ENCODE data around the gene AAMDC. TPM values are rescaled to one million over a fixed set of nuclear protein-coding genes. Genes with fewer than 3 reads are reported as not detected.

Gene AAMDC
- polyA plus RNA-seq, 3 donors = 8.9 to 32.9 (median 28.1) TPM

DNA sequence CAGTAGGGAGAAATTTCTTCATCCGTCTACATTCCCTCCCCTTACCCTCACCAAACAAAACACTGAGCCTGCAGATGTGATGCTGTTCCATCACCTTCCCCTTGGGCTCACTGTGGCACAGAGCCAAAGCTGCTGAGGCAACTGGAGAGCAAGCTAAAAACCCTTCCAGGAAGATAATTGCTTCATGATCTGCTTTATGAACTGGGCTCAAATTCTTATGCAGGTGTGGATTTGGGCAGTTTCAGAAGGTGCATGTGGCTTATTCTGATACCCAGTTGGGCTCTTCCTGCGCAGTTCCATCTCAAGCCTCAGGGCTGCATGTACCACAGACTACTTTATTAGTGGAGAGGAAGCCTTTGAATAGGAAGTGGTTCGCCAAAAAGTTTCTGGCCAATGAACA is 58.3 kb downstream of the AAMDC start:
- Histone ChIP-seq H3K36me3 (replicated peaks in 1 of 2; ENCODE audit: control insufficient read depth in 1 of 2, insufficient read depth in 2 of 2, low read length in 2 of 2) (peaks cover 88 to 95% of the 10 kb centered on the region in 2 donors), H2AFZ (ENCODE audit: insufficient read depth, low read depth, low read length, poor library complexity, severe bottlenecking) (no peak overlapping the region), H3K27me3 (ENCODE audit: control insufficient read depth in 2 of 2, insufficient read depth in 2 of 2, low read length in 2 of 2) (no peaks in the 10 kb centered on the region), H4K20me1 (ENCODE audit: insufficient read depth, low read length) (no peaks in the 10 kb centered on the region), H3K4me1 (ENCODE audit: control insufficient read depth in 1 of 2, insufficient read depth in 2 of 2, low read length in 2 of 2) (no peaks in the 10 kb centered on the region), H3K27ac (ENCODE audit: low read depth in 1 of 2, low read length in 2 of 2) (no peak overlapping the region), H3K9me3 (replicated peaks in 1 of 2; ENCODE audit: control insufficient read depth in 1 of 2, insufficient read depth in 1 of 2, low read length in 2 of 2) (no peaks in the 10 kb centered on the region), H3K4me2 (replicated peaks; ENCODE audit: extremely low read depth, low read length, poor library complexity, severe bottlenecking) (no peak overlapping the region), H3K4me3 (replicated peaks in 1 of 3; ENCODE audit: low read depth in 2 of 3, low read length in 3 of 3) (no peak overlapping the region), H3K79me2 (ENCODE audit: insufficient read depth, low read length) (no peaks in the 10 kb centered on the region), H3K9ac (ENCODE audit: insufficient read depth, low read length, poor library complexity, severe bottlenecking) (no peak overlapping the region)
- intact Hi-C loops (cut with micrococcal nuclease) = no loop called here
- H3K27me3 Mint-ChIP-seq (ENCODE audit: low read depth in 3 of 3) = no peaks in the 10 kb centered on the region
- H3K4me1 Mint-ChIP-seq = no peaks in the 10 kb centered on the region
- H3K27ac Mint-ChIP-seq = peak overlapping the region in 2 of 7 donors; percentile 44 to 47
- no peak for DNase-seq
- no CpG with 5 or more reads among the region's 3 CpGs for WGBS (ENCODE audit: insufficient coverage)
- H3K9me3 Mint-ChIP-seq = no peaks in the 10 kb centered on the region
- TF ChIP-seq, protein P1, sequence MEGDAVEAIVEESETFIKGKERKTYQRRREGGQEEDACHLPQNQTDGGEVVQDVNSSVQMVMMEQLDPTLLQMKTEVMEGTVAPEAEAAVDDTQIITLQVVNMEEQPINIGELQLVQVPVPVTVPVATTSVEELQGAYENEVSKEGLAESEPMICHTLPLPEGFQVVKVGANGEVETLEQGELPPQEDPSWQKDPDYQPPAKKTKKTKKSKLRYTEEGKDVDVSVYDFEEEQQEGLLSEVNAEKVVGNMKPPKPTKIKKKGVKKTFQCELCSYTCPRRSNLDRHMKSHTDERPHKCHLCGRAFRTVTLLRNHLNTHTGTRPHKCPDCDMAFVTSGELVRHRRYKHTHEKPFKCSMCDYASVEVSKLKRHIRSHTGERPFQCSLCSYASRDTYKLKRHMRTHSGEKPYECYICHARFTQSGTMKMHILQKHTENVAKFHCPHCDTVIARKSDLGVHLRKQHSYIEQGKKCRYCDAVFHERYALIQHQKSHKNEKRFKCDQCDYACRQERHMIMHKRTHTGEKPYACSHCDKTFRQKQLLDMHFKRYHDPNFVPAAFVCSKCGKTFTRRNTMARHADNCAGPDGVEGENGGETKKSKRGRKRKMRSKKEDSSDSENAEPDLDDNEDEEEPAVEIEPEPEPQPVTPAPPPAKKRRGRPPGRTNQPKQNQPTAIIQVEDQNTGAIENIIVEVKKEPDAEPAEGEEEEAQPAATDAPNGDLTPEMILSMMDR (IDR thresholded peaks at IDR 0.05) = no peak
- peaks cover 78 to 93% of the 10 kb centered on the region in 2 donors for H3K36me3 Mint-ChIP-seq
- no peak overlapping the region for H3K4me3 Mint-ChIP-seq

DNA sequence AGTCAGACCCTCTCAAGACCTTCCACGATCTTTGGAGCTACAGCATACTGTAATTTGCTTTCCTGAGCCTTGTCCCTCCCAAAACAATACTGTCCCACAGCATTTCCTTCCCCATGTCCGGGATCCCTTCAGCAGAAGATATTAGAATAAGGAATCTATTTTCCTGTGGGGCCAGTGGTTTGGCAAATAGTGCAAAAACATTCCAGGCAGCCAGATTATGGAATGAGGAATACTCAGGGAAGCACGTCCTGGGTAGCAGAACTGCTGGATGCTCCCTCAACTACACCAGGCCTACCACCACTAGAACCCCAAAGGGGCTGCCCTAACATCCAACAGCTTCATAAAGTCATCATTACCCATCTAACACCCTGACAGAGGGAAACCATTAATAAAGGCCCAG is 61.5 kb downstream of the AAMDC start:
- H3K9me3 Mint-ChIP-seq = no peaks in the 10 kb centered on the region
- H3K4me3 ChIP-seq (replicated peaks in 1 of 3; ENCODE audit: low read depth in 2 of 3, low read length in 3 of 3) = no peak overlapping the region
- H3K27ac ChIP-seq (ENCODE audit: low read depth in 1 of 2, low read length in 2 of 2) = no peak overlapping the region
- no peak overlapping the region for H3K4me3 Mint-ChIP-seq
- H3K79me2 ChIP-seq (ENCODE audit: insufficient read depth, low read length) = no peaks in the 10 kb centered on the region
- H2AFZ ChIP-seq (ENCODE audit: insufficient read depth, low read depth, low read length, poor library complexity, severe bottlenecking) = no peak overlapping the region
- no peak overlapping the region for H3K27ac Mint-ChIP-seq
- H3K4me1 Mint-ChIP-seq = no peaks in the 10 kb centered on the region
- TF ChIP-seq, protein P1 (IDR thresholded peaks at IDR 0.05) = no peak
- no peak overlapping the region for H3K9ac ChIP-seq (ENCODE audit: insufficient read depth, low read length, poor library complexity, severe bottlenecking)
- peaks cover 78 to 92% of the 10 kb centered on the region in 2 donors for H3K36me3 ChIP-seq (replicated peaks in 1 of 2; ENCODE audit: control insufficient read depth in 1 of 2, insufficient read depth in 2 of 2, low read length in 2 of 2)
- no peak overlapping the region for H3K4me2 ChIP-seq (replicated peaks; ENCODE audit: extremely low read depth, low read length, poor library complexity, severe bottlenecking)
- 83% methylated on average over 1 of the region's 3 CpGs for WGBS (ENCODE audit: insufficient coverage)
- peaks cover 80 to 95% of the 10 kb centered on the region in 2 donors for H3K36me3 Mint-ChIP-seq
- H3K4me1 ChIP-seq (ENCODE audit: control insufficient read depth in 1 of 2, insufficient read depth in 2 of 2, low read length in 2 of 2) = no peaks in the 10 kb centered on the region
- H4K20me1 ChIP-seq (ENCODE audit: insufficient read depth, low read length) = no peaks in the 10 kb centered on the region
- H3K27me3 Mint-ChIP-seq (ENCODE audit: low read depth in 3 of 3) = no peaks in the 10 kb centered on the region
- DNase-seq = no peak
- H3K9me3 ChIP-seq (replicated peaks in 1 of 2; ENCODE audit: control insufficient read depth in 1 of 2, insufficient read depth in 1 of 2, low read length in 2 of 2) = no peaks in the 10 kb centered on the region
- intact Hi-C loops (cut with micrococcal nuclease) = no loop called here
- H3K27me3 ChIP-seq (ENCODE audit: control insufficient read depth in 2 of 2, insufficient read depth in 2 of 2, low read length in 2 of 2) = no peaks in the 10 kb centered on the region
